SIG-M5 treated with dmso at 0.1 percent for 504 hours (cell line): Measurements from ENCODE around the gene LRRC8A.
"Not testable (repeated sequence)": the region's sequence is repeated elsewhere in the genome, so short reads cannot be mapped to it uniquely, and the experiment has no call there.

Experiments used
- DNase-seq: peaks from one replicate; lab custom pipeline; 2025; ENCODE audit not compliant: unreplicated experiment; lab: John Stamatoyannopoulos, UW

The LRRC8A gene

DNA sequence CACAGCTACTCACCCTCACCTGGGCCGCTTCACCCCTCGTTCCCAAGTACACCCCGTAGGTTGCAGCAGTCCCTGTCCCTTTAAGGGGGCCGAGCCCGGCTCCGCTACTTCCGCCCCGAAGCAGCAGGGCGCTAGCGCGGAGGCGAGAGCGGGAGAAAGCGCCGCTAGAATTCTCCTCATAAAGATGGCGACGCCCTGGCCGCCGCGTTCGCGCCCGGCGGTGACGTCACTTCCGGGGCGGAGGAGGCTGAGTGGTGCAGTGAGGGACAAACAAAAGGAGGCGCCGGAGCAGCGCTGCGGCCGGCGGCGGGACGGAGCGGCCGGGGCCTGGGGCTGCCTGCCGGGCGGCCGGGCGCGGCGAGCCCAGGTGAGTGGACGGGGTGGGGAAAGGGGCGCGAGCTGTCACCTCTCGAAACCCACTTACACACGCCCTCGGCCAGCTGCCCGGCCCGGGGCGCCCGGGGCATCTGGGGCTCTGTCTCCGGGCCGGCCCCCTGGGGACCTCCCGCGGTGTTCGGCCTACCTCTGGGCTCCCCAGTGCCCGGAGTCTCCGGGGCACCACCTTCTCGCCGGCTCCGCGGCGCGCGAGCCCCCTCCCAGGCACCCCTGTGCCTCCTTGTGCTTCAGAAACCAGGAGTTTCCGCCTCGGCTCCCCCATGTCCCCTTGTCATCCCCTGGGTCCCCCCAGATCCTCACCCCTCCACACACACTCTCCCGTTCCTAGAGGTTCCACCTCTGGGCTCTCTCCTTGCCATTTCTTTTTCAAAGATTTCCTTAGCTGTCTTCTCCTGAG is at the start of gene LRRC8A, which contains the start of gene KYAT1:
TSS of gene LRRC8A (plus strand) at position 250 of the 793 bp plus-strand sequence. CDS start 25,032 bp downstream, outside the sequence.
TSS of gene KYAT1 (minus strand) at position 67 of the 793 bp plus-strand sequence. CDS start 36,545 bp downstream, outside the sequence.
- peak; percentile 95 for DNase-seq

DNA sequence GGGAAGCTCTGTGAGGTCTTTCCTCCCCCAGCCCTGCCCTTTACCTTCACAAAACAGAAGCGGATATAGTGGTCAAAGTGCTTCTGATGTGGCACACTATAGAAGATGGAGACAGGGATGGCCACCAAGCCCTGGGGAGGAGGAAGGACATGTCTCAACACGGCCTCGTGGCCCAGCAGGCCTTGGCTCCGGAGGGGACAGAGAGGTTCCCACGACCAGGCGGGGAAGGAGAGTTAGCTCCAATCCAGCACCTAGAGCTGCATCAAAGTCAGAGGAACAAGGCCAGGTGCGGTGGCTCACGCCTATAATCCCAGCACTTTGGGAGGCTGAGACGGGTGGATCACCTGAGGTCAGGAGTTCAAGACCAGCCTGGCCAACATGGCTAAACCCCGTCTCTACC is 48.2 kb upstream of the LRRC8A start:
- DNase-seq, result no peak

DNA sequence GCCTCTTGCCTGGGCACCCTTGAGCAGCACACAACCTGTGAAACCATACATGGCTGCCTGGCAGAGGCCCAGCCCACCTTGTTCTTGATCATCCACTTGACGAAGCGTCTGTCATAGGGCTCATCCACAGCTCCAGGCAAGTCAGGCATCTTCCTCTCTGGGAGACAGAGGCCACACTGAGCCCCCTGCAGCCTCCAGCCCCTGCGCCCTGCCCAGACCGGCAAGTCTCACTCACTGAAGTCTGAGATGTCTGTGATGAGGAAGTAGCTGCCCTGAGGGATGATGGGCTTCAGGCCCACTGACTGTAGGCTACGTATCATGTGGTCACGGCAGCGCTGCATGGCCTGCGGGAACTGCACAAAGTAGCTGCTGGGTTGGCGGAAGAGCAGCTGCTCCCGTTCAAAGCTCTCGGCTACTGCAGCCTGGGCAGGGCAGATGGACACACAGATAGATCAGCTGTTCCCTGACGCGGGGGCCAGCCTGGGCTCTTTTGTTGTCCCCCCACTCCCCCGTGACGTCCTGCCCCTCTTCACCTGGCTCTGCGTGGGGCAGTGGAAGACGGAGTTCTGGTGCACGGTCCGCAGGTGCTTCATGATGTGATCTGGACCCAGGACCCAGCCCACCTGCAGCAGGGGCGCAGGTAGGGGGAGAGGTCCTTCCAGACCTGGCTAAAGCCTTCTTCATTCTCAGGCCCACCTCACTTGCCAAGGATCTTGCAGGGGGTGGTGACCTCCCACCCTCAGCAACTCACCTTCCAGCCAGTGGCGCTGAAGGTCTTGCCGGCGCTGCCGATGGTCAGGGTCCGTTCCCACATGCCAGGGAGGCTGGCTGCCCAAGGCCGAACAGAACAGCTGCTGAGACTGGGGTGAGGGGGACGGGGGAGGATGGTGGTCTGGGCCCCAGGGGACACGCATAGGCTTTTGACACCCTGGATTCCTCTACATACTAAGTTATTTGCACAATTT is 46.4 kb upstream of the LRRC8A start:
- DNase-seq, result no peak

DNA sequence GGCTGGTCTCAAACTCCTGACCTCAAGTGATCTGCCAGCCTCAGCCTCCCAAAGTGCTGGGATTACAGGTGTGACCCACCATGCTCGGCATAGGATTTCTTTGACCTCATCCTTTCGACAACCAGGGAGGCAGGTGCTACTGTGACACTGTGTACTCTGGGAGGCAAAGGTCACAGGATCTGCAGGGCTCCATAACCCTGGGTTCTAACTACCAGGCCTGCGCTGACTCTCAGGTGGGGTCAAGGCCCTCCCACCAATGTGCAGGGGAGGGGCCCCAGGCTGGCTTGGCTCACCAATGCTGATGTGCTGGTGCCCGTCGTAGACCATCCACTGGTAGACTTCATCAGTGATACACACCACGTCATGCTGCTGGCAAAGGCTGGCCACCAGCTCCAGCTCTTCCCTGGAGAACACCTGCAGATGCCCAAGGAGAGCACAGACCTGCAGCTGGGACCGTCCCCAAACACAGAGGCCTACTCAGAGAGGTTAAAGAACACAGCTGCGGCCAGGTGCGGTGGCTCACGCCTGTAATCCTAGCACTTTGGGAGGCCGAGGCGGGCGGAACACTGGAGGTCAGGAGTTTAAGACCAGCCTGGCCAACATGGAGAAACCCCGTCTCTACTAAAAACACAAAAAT is 45.3 kb upstream of the LRRC8A start:
- no peak for DNase-seq

DNA sequence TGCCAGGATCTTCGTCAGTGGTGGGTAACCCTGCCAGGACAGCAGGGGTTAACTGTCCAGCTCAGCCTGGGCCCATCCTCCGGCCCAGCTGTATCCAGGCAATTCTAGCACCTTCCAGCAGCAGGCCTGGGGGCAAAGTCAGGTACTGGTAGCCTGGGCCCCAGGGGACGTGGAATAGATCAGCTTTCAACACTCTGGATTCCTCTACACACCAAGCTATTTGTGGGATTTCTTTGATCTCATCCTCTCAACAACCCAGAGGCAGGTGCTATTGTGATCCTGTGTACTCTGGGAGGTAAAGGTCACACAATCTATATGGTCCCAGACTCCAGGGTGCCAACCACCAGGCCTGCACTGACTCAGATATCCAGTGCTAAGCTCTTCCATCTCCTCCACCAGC is 43.6 kb upstream of the LRRC8A start:
- no peak for DNase-seq

DNA sequence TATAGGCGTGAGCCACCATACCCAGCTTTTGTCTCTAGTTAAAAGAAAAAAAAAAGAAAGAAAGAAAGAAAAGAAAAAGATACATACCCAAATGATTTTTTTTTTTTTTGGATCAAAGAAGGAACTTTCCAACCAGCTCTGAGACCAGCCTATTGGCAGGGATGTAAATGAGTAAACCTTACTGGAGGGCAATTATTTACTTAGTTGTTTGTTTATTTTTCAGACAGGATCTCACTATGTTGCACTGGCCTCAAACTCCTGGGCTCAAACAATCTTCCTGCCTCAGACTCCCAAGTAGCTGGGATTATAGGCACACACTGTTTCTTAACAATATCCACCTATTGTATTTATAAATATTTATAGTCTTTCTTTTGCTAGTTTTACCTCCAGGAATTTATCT is 41.4 kb upstream of the LRRC8A start:
- no peak for DNase-seq

DNA sequence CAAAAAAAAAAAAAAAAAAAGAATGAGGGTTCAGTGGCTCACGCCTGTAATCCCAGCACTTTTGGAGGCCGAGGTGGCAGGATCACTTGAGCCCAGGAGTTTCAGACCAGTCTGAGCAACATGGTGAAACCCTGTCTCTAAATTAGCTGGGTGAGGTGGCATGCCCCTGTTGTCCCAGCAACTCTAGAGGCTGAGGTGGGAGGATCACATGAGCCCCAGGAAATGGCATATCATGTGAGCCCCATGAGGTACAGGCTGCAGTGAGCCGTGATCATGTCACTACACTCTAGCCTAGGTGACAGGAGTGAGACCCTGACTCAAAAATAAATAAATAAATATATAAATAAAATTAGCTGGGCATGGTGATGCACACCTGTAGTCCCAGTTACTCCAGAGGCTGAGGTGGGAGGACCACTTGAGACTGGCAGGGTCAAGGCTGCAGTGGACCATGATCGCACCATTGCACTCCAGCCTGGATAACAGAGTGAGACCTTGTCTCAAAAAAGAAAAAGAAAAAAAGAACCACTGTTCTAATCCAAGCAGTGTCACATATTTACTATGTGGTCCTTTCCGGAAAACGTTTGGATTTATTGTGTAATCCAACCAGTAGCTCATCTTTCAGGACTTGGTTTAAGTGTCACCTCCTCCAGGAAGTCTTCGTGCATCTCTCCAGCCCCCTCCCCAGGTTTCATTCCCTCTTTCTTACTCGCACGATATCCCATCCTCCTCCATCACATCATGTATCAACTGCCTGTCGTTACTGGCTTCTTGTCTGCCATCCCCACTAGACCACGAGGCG is 40.0 kb upstream of the LRRC8A start:
- DNase-seq, result no peak

DNA sequence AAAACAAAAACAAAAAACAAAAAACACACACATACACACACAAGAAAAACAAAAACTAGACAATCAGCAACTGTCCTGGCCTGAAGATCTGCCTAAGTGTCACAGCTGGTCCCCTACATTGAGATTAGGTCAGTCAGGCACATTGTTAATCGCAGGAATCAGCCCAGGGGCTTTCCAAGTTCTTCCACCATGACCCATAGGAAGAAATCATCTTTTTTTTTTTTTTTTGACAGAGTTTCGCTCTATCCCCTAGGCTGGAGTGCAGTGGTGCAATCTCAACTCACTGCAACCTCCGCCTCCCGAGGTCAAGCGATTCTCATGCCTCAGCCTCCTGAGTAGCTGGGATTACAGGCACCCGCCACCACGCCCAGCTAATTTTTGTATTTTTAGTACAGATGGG is 38.8 kb upstream of the LRRC8A start:
- DNase-seq, result not testable (repeated sequence)

DNA sequence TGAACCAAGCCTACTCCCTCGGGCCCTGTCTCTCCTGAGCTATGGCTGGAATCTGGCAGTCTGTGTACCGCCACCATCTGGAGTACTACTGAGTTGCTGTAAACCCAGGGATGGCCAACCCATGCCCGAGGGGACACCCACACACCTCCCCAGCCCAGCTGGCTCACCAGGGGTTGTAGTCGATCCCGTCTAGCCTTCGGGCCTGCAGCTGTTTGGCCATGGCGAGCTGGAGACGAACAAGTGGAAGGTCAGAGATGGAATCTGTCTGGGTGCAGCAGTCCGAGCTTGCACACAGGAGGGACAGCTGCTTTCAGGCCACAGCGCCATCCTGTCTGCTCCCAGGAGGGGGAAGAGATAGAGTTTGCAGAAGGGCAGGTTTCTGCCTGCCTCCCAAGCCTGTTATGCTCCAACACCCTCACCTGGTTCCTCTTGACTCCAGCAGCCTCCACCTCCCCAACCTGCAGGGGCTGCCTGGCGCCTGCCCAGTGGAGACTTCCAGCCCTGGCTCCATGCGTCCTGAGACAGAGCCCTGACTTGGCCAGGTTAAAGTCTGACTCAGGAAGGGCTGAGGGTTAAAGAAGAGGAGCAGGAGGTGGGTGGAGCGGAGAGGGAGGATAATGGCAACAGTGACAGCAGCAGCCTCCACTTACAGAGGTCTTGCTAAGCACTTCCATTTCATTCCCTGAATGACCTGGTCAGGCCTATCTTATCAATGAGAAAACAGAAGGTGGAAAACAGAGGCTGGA is 36.6 kb upstream of the LRRC8A start:
- DNase-seq, result peak; percentile 18

DNA sequence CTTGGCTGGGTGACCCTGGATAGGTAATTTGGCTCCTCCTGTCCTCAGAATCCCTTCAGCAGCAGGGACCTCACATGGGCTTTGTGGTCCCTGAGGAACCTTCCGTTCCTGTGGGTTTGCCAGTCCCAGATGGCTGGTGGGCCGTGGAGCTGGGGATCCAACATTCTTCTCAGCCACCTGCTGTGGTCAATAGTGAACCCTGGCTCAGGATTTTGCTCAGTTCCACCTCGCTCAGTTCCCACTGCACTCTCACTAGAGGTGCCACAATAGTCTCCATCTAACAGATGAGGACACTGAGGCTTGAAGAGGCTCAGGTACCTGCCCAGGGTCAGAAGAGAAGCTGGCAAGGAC is 35.3 kb upstream of the LRRC8A start:
- DNase-seq, result no peak

DNA sequence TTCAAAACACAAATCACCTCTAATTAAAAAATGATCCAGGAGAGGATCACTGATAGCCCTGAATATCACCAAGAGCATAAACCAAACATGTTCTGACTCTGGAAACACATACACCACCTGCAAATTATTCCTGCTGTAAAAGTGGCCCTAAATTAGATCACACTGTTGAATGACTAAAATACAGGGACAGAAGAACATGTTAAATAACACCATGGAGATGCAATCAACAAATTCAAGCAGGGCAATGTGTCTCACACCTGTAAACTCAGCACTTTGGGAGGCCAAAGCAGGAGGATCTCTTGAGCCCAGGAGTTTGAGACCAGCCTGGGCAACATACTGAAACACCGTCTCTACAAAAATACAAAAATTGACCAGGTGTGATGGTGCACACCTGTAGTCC is 34.1 kb upstream of the LRRC8A start:
- DNase-seq, result no peak

DNA sequence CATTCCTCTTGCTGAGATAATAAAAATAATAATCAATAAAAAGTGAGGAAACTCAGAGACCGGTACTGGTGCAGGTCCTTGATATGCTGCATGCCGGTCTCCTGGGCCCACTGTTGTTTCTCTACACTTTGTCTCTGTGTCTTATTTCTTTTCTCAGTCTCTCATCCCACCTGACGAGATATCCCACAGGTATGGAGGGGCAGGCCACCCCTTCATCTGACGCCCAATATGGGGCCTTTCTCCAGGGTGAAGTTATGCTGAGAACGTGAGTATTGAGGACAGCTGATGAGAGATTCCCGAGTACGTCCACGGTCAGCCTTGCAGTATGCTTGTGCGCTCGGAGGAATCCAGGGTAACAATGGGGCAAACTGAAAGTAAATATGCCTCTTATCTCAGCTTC is 30.9 kb upstream of the LRRC8A start:
- not testable (repeated sequence) for DNase-seq

DNA sequence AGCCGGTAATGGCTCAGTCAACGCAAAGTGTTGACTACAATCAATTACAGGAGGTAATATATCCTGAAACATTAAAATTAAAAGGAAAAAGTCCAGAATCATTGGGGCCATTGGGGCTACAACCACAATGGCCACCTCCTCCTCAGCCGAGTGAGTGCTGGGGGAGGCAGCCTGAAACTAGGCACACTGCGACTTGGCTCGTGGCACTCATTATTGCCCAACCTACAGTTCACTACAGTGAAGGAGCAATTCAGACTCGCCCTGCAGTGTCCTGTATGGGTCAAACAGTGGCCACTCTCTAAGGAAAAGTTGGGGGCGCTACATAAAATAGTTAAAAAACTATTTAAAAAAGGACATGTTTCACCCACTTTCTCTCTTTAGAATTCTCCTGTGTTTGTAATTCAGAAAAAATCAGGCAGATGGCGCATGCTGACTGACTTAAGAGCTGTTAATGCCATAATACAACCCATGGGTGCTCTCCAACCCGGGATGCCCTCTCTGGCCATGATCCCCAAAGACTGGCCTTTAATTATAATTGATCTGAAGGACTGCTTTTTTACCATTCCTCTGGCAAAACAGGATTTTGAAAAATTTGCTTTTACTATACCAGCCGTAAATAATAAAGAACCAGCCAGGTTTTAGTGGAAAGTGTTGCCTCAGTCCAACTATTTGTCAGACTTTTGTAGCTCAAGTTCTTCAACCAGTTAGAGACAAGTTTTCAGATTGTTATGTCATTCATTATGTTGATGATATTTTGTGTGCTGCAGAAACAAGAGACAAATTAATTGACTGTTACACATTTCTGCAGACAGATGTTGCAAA is 29.9 kb upstream of the LRRC8A start:
- DNase-seq, result peak; percentile 32

DNA sequence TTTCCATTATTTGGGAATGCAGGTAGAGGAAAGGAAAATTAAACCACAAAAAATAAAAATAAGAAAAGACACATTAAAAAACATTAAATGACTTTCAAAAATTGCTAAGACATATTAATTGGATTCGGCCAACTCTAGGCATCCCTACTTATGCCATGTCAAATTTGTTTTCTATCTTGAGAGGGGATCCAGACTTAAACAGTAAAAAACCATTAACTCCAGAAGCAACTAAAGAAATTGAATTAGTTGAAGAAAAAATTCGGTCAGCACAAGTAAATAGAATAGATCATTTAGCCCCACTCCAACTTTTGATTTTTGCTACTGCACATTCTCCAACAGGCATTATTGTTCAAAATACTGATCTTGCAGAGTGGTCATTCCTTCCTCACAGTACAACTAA is 29.3 kb upstream of the LRRC8A start:
- not testable (repeated sequence) for DNase-seq

DNA sequence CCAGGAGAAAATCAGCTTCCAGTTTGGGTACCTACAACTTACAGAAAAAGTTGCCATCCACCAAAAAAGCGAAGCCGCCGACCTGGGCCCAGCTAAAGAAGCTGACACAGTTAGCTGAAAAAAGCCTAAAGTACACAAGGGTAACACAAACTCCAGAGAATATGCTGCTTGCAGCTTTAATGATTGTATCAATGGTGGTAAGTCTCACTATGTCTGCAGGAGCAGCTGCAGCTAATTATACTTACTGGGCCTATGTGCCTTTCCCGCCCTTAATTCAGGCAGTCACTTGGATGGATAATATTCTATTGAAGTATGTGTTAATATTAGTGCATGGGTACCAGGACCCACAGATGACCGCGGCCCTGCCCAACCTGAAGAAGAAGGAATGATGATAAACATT is 27.5 kb upstream of the LRRC8A start:
- DNase-seq, result not testable (repeated sequence)

DNA sequence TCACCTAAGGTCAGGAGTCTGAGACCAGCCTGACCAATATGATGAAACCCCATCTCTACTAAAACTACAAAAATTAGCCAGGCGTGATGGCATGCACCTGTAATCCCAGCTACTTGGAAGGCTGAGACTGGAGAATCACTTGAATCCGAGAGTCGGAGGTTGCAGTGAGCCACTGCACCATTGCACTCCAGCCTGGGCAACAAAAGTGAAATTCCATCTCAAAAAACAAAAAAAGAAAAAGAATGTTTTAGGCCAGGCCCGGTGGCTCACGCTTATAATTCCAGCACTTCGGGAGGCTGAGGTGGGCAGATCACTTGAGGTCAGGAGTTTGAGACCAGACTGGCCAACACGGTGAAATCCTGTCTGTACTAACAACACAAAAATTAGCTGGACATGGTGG is 23.5 kb upstream of the LRRC8A start:
- not testable (repeated sequence) for DNase-seq

DNA sequence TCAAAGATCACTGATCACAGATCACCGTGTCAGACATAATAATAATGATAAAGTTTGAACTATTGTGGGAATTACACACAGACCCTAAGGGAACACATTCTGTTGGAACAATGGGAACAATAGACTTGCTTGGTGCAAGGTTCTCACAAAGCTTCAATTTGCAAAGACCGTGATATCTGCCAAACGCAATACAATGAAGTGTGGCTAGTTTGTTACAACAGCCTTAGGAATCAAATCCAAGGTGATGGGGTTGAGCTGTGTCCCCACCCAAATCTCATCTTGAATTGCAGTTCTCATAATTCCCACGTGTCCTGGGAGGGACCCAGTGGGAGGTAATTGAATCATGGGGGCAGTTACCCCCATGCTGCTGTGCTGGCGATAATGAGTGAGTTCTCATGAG is 21.0 kb upstream of the LRRC8A start:
- DNase-seq, result no peak

DNA sequence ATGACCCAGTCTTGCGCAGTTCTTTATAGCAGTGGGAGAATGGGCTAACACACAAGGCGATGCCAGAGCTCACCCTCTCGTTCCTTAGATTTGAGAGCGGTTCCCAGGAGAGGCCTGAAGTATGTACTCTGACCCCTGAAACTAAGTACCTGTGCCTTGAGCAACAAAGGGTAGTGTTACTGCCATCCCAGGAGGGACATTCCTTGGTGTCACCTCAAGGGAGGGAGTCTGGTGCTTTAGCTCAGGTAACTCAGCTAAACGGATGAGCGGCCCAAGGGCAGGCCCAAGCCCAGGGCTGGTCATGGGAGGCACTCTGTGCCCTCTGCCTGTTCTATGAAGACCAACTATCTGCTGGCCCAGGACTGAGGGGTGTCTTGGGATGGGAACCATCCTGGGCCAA is 20.4 kb upstream of the LRRC8A start:
- DNase-seq, result no peak

DNA sequence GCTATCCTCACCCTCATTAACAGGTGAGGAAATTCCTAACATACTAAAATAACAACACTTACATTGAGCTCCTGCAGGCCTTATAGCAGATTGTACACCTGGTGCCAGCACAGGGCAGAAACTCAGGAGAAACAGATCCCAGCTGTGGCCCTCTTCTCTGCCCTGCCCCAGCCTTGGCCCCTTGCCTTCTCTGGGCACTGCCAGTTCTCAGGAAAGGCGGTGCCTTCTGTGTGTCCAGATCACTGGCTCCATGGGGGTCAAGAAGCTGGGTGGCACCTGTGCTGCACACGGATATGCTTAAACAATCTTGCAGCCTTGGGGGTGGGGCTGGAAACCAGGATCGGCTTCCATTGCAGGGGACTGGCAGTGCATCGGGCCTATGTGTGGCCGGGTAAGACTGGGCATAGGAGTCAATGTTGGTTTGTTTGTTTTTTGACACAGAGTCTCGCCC is 19.5 kb upstream of the LRRC8A start:
- no peak for DNase-seq
